Frontal cortex (tissue), 4 donors: ENCODE measurements around the gene SLCO4A1. TPM values are rescaled to one million over a fixed set of nuclear protein-coding genes. Genes with fewer than 3 reads are reported as not detected.
"Not testable (repeated sequence)": the region's sequence is repeated elsewhere in the genome, so short reads cannot be mapped to it uniquely, and the experiment has no call there.

Experiments used
- DNase-seq, 2 donors: peaks; one replicate each; pipeline ENCODE4 v3.0.0; 2012; ENCODE audit warnings: low spot score in 2 of 2
- FAIRE-seq: peaks from 2 replicates; lab custom pipeline; 2012; peaks lifted over from hg19 to GRCh38; lab: Jason Lieb, UNC
- total RNA-seq: library from RNA; depleted of rRNA; stranded (reverse); fragments of >200 nt; gene quantifications from one replicate; pipeline ENCODE4 v1.2.3, GENCODE V29; 2014
- donor health status: control.
- donor health status: control.
- donor health status: control.

The SLCO4A1 gene
- total RNA-seq, 1 donor from 2014 or later = 1.6 TPM

GRCh38 chr20:62620625-62621024 lies 21.7 kb upstream of the SLCO4A1 start:
- FAIRE-seq = no peak
- no peak for DNase-seq

- FAIRE-seq (no peak), DNase-seq (no peak)
These were observed 20.8 kb upstream of the SLCO4A1 start for GRCh38 chr20:62621251-62622110.

- no peak for FAIRE-seq
- DNase-seq = no peak
These were observed 20.0 kb upstream of the SLCO4A1 start for GRCh38 chr20:62622178-62622876.

GRCh38 chr20:62622877-62623487 lies 19.3 kb upstream of the SLCO4A1 start:
- no peak for FAIRE-seq
- DNase-seq = no peak

- no peak for FAIRE-seq
- peak; percentile 73 to 82 for DNase-seq
These were observed 18.6 kb upstream of the SLCO4A1 start for GRCh38 chr20:62623488-62624324.

- no peak for DNase-seq
These were observed 18.0 kb upstream of the SLCO4A1 start for GRCh38 chr20:62624325-62624690.

GRCh38 chr20:62624719-62625453 lies 17.4 kb upstream of the SLCO4A1 start:
- FAIRE-seq (no peak), DNase-seq (peak in 1 of 2 donors; percentile 56)

More at GRCh38 chr20:62624325-62624690, 18.0 kb upstream of the SLCO4A1 start:
- no peak for FAIRE-seq

- DNase-seq (no peak), FAIRE-seq (no peak)
These were observed 16.8 kb upstream of the SLCO4A1 start for GRCh38 chr20:62625516-62625915.

- FAIRE-seq (no peak), DNase-seq (no peak)
These were observed 16.3 kb upstream of the SLCO4A1 start for GRCh38 chr20:62625921-62626547.

GRCh38 chr20:62627425-62627824 lies 14.9 kb upstream of the SLCO4A1 start:
- DNase-seq, FAIRE-seq: not testable (repeated sequence)

- DNase-seq (no peak), FAIRE-seq (no peak)
These were observed 14.2 kb upstream of the SLCO4A1 start for GRCh38 chr20:62627901-62628612.

- DNase-seq = no peak
- no peak for FAIRE-seq
These were observed 13.6 kb upstream of the SLCO4A1 start for GRCh38 chr20:62628691-62629090.

GRCh38 chr20:62629864-62630470 lies 12.3 kb upstream of the SLCO4A1 start:
- FAIRE-seq = no peak
- no peak for DNase-seq

- DNase-seq (no peak), FAIRE-seq (no peak)
These were observed 10.7 kb upstream of the SLCO4A1 start for GRCh38 chr20:62631336-62632308.

GRCh38 chr20:62632575-62633090 lies 9.7 kb upstream of the SLCO4A1 start:
- FAIRE-seq = no peak
- DNase-seq = no peak

- FAIRE-seq (no peak), DNase-seq (no peak)
These were observed 8.5 kb upstream of the SLCO4A1 start for GRCh38 chr20:62633598-62634329.
